ENCODE data around the gene LYRM4. TPM values are rescaled to one million over a fixed set of nuclear protein-coding genes. Genes with fewer than 3 reads are reported as not detected.

Gene LYRM4
- total RNA-seq, 1 donor, result 16.6 TPM

GRCh38 chr6:5090603-5091002 lies 170.1 kb downstream of the LYRM4 start:
- no peaks in the 10 kb centered on the region for H3K36me3 ChIP-seq (ENCODE audit: insufficient read depth, low read length)
- H3K79me2 ChIP-seq (ENCODE audit: insufficient read depth, low read length), result no peaks in the 10 kb centered on the region
- no peak overlapping the region for H3K27ac ChIP-seq (ENCODE audit: low read depth, low read length)
- no peak overlapping the region for H3K4me3 ChIP-seq (ENCODE audit: insufficient read depth, low read length)
- peak; percentile 52 for DNase-seq (ENCODE audit: insufficient read length, low spot score, missing footprints)
- peaks cover 36% of the 10 kb centered on the region for H3K27me3 ChIP-seq (ENCODE audit: insufficient read depth, low read length)
- H4K20me1 ChIP-seq (ENCODE audit: insufficient read depth, low read length), result no peaks in the 10 kb centered on the region
- no peak overlapping the region for H3K4me2 ChIP-seq (ENCODE audit: insufficient read depth, low read length)
- no peak overlapping the region for H2AFZ ChIP-seq (ENCODE audit: low read length)
- H3K9me3 ChIP-seq (ENCODE audit: low read depth, low read length), result no peaks in the 10 kb centered on the region
- TF ChIP-seq, protein P1, sequence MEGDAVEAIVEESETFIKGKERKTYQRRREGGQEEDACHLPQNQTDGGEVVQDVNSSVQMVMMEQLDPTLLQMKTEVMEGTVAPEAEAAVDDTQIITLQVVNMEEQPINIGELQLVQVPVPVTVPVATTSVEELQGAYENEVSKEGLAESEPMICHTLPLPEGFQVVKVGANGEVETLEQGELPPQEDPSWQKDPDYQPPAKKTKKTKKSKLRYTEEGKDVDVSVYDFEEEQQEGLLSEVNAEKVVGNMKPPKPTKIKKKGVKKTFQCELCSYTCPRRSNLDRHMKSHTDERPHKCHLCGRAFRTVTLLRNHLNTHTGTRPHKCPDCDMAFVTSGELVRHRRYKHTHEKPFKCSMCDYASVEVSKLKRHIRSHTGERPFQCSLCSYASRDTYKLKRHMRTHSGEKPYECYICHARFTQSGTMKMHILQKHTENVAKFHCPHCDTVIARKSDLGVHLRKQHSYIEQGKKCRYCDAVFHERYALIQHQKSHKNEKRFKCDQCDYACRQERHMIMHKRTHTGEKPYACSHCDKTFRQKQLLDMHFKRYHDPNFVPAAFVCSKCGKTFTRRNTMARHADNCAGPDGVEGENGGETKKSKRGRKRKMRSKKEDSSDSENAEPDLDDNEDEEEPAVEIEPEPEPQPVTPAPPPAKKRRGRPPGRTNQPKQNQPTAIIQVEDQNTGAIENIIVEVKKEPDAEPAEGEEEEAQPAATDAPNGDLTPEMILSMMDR (IDR thresholded peaks at IDR 0.05; ENCODE audit: extremely low read depth, low read depth, low read length), result no peak
- peaks cover 16% of the 10 kb centered on the region for H3K4me1 ChIP-seq (ENCODE audit: insufficient read depth, low read length)

- peaks cover 36% of the 10 kb centered on the region for H3K27me3 ChIP-seq (ENCODE audit: insufficient read depth, low read length)
- no peak for DNase-seq (ENCODE audit: insufficient read length, low spot score, missing footprints)
- H3K9me3 ChIP-seq (ENCODE audit: low read depth, low read length), result no peaks in the 10 kb centered on the region
- H3K79me2 ChIP-seq (ENCODE audit: insufficient read depth, low read length), result no peaks in the 10 kb centered on the region
- H3K36me3 ChIP-seq (ENCODE audit: insufficient read depth, low read length), result no peaks in the 10 kb centered on the region
- no peak overlapping the region for H2AFZ ChIP-seq (ENCODE audit: low read length)
- H3K4me3 ChIP-seq (ENCODE audit: insufficient read depth, low read length), result no peak overlapping the region
- TF ChIP-seq, protein P1 (IDR thresholded peaks at IDR 0.05; ENCODE audit: extremely low read depth, low read depth, low read length), result no peak
- no peak overlapping the region for H3K4me2 ChIP-seq (ENCODE audit: insufficient read depth, low read length)
- H3K4me1 ChIP-seq (ENCODE audit: insufficient read depth, low read length), result peaks cover 12% of the 10 kb centered on the region
- no peaks in the 10 kb centered on the region for H4K20me1 ChIP-seq (ENCODE audit: insufficient read depth, low read length)
- no peak overlapping the region for H3K27ac ChIP-seq (ENCODE audit: low read depth, low read length)
Observed at GRCh38 chr6:5089481-5090438, 171.0 kb downstream of the LYRM4 start.

- Histone ChIP-seq H3K36me3 (ENCODE audit: insufficient read depth, low read length) (no peaks in the 10 kb centered on the region), H3K4me1 (ENCODE audit: insufficient read depth, low read length) (peaks cover 9% of the 10 kb centered on the region), H3K4me3 (ENCODE audit: insufficient read depth, low read length) (no peak overlapping the region), H3K9me3 (ENCODE audit: low read depth, low read length) (no peaks in the 10 kb centered on the region), H2AFZ (ENCODE audit: low read length) (no peak overlapping the region), H3K27me3 (ENCODE audit: insufficient read depth, low read length) (peaks cover 36% of the 10 kb centered on the region), H3K79me2 (ENCODE audit: insufficient read depth, low read length) (no peaks in the 10 kb centered on the region), H3K27ac (ENCODE audit: low read depth, low read length) (no peak overlapping the region), H3K4me2 (ENCODE audit: insufficient read depth, low read length) (no peak overlapping the region), H4K20me1 (ENCODE audit: insufficient read depth, low read length) (no peaks in the 10 kb centered on the region)
- DNase-seq (ENCODE audit: insufficient read length, low spot score, missing footprints), result no peak
- TF ChIP-seq, protein P1 (IDR thresholded peaks at IDR 0.05; ENCODE audit: extremely low read depth, low read depth, low read length), result no peak
Observed at GRCh38 chr6:5088780-5089179, 172.0 kb downstream of the LYRM4 start.

DNA sequence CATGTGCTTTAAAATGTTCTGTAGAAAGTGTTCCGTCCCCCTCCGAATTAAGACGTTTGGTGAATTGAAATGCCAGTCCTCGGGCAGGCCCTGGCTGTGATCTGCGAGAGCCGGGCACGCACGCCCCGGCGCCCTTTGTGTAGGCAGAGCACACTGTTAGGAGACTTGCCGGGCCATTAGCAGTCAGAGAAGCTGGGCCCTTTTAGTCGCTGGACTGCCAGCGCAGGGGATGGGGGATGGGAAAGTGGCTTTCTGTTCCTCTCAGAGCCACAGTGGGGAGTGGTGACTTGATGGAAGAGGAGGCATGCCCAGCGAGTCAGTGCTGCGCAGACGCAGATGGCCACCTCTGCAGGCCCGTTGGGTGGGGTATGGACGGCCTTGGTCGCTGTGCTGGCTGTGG lies 173.4 kb downstream of the LYRM4 start:
- Histone ChIP-seq H3K27me3 (ENCODE audit: insufficient read depth, low read length) (peaks cover 36% of the 10 kb centered on the region), H3K9me3 (ENCODE audit: low read depth, low read length) (no peaks in the 10 kb centered on the region), H3K36me3 (ENCODE audit: insufficient read depth, low read length) (no peaks in the 10 kb centered on the region), H3K79me2 (ENCODE audit: insufficient read depth, low read length) (no peaks in the 10 kb centered on the region), H4K20me1 (ENCODE audit: insufficient read depth, low read length) (no peaks in the 10 kb centered on the region), H2AFZ (ENCODE audit: low read length) (no peak overlapping the region), H3K4me3 (ENCODE audit: insufficient read depth, low read length) (no peak overlapping the region), H3K4me2 (ENCODE audit: insufficient read depth, low read length) (no peak overlapping the region), H3K4me1 (ENCODE audit: insufficient read depth, low read length) (peaks cover 13% of the 10 kb centered on the region), H3K27ac (ENCODE audit: low read depth, low read length) (no peak overlapping the region)
- DNase-seq (ENCODE audit: insufficient read length, low spot score, missing footprints), result no peak
- TF ChIP-seq, protein P1 (IDR thresholded peaks at IDR 0.05; ENCODE audit: extremely low read depth, low read depth, low read length), result no peak
